Stimulated activated CD8-positive, alpha-beta memory T cell treated with anti-CD3 and anti-CD28 coated beads, Interleukin-4, amount 100 ng/mL, for 1 hour (primary cell): ENCODE measurements around the gene ADCY4.
A peak's percentile ranks its signal among the peaks of the same experiment; 100 is the strongest.

ENCODE experiments used
- DNase-seq, 2 donors: peaks; one replicate each; pipeline ENCODE4 v3.0.0-alpha.2; 2020; ENCODE audit warnings: low read depth in 2 of 2, low spot score in 1 of 2

ADCY4 gene

DNA sequence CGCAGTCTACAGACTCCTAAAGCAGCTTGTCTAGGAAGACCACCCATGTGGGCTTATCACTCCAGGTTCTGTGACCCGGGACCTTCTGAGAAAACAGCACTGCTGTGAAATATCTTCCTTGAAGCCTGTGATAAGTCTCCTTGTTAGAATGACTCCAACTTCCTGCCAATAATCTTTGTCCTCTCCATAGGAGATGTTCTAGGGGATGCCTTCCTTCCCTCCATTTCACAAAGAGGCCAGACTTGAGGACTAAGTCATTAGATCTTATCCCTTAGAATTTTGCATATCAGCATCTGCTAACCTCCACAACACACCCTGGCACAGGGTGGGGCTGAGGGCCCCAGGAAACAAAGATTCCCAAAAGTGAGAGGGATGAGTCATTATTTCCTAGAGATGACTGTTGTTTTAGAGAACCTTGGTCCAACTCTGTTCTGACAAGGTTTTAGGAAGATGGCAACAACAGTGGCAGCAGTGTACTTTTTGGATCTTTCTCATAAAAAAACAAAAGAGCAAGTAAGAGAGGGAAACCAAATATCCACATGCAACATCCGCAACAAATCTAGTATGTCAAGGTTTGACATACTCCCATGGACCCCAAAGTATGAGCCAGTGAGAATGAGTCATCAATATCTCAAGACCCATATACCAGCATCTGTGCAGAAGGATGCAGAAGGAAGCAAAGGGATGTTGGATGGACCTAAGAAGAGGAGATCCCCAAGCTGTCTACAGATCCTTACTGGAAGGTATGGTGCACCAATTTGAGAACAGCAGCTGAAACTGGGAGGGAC lies 17.5 kb downstream of the ADCY4 start:
- no peak for DNase-seq

DNA sequence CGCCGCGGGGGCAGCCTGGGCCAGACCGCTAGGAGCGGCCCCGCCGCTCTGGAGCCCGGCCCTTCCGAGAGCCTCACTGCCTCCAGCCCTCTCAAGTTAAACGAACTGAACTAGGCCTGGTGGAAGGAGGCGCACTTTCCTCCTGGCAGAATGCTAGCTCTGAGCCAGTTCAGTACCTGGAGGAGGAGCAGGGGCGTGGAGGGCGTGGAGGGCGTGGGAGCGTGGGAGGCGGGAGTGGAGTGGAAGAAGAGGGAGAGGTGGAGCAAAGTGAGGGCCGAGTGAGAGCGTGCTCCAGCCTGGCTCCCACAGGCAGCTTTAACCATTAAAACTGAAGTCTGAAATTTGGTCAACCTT lies 18.3 kb downstream of the ADCY4 start:
- DNase-seq, result no peak

DNA sequence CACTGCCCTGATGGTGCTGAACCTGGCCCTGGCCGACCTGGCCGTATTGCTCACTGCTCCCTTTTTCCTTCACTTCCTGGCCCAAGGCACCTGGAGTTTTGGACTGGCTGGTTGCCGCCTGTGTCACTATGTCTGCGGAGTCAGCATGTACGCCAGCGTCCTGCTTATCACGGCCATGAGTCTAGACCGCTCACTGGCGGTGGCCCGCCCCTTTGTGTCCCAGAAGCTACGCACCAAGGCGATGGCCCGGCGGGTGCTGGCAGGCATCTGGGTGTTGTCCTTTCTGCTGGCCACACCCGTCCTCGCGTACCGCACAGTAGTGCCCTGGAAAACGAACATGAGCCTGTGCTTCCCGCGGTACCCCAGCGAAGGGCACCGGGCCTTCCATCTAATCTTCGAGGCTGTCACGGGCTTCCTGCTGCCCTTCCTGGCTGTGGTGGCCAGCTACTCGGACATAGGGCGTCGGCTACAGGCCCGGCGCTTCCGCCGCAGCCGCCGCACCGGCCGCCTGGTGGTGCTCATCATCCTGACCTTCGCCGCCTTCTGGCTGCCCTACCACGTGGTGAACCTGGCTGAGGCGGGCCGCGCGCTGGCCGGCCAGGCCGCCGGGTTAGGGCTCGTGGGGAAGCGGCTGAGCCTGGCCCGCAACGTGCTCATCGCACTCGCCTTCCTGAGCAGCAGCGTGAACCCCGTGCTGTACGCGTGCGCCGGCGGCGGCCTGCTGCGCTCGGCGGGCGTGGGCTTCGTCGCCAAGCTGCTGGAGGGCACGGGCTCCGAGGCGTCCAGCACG lies 18.9 kb downstream of the ADCY4 start:
- DNase-seq, result no peak

DNA sequence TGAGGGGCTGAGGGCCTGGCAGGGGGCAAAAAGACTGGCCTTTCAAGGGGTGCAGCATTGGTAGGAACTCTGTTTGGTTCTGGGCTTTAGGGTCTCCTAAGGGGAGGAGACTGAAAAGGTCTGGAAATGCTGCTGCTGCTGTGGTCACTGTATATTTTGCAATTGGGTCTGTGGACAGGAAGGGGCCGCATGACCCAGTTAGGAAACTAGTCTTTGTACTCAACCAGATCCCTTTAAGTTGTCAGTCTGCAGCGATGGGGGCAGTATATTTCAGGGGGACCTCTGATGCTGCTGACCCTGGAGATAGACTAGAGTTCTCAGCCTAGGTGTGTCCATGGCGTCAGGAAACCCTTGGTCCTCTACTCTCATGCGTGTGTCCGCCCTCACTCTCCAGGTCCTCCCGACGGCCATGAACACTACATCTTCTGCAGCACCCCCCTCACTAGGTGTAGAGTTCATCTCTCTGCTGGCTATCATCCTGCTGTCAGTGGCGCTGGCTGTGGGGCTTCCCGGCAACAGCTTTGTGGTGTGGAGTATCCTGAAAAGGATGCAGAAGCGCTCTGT lies 19.5 kb downstream of the ADCY4 start:
- DNase-seq, result no peak

DNA sequence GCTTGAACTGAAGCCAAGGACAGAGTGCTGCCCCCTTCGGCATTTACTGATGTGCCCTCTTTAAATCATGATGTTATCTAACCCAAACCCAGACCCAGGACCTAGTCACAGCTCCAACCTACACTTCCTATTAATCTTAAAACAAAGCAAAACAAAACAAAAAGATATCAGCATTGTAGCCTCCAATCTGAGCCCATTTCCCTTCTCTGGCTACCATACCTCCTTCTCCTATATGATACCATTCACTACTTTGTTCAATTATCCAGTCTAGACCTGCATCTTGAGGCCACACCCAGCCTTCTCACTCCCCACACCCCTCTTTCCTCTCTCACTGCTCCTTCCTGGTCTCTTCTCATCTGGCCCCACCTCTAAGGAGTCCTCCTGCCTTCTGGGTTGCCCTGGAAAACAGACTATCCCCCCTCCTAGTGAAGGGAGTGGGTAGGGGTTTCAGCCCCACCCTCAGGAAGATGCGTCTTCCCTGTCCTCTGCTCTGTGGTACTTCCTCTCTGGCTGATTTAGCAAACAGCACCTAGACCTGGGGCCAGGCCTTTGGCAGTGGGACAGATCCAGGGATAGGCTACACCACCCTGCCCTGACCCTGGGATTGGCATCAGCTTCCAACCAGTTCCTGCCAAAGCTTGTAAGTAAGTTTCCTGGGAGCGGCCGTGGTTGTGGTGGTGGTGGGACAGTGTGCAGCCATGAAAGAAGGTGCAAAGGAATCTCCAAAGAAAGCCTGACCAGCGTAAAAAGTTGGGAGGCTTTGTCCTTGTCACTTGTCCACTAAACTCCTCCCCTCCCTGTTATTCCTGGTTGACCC lies 20.3 kb downstream of the ADCY4 start:
- DNase-seq, result no peak

DNA sequence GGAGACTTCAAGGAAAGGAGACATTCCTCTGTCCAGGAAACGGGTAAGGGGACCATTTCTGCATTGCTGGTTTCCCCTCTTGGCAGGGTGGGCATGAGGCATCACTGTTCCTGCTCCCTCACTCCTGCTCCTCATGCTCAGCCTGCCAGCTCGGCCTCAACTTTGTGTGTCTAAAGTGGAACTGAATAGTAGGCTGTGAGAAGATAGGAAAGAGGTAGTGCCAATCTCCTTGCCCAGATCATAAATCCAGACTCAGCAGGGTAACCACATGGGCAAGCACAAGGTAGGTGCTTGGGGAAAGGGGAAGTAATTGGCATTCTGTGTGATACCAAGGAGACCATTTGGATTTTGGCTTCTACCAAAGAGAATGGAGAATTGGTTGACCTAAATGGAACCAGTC lies 21.0 kb downstream of the ADCY4 start:
- DNase-seq, result no peak

DNA sequence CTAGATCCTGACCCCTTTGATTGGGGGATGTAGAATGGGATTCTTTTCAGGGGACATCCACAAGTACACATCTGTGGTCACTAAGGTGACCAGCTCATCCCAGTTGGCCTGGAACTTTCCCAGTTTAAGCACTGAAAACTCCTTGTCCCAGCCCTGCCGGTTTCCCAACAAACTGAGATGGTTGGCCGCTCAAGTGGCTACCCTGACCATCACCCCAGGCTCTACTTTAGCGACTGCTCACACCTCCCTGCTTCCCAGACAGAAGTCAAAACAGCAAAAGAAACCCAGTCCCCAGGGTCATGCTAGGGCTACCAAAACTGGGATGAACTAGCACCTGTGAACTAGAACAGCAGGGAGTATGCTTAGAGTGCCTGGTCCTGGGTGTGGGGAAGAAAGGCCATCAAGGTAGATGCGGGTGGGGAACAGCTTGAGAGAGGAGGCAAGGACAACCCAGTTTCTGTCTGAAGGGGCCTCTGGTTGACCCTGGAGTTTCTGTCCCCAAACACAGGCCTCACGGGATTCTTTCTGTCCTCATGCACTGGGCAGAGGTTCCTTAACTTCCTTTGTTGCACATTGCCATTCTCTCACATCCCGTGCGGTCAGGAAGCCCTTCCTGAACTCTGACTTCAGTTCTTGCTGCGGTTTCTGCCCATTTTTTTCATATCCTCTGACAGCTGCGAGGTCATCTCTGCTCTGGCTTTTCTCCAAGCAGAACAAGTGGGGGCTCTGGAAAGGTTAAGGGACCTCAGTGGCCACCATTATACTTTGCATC lies 21.9 kb downstream of the ADCY4 start:
- no peak for DNase-seq

DNA sequence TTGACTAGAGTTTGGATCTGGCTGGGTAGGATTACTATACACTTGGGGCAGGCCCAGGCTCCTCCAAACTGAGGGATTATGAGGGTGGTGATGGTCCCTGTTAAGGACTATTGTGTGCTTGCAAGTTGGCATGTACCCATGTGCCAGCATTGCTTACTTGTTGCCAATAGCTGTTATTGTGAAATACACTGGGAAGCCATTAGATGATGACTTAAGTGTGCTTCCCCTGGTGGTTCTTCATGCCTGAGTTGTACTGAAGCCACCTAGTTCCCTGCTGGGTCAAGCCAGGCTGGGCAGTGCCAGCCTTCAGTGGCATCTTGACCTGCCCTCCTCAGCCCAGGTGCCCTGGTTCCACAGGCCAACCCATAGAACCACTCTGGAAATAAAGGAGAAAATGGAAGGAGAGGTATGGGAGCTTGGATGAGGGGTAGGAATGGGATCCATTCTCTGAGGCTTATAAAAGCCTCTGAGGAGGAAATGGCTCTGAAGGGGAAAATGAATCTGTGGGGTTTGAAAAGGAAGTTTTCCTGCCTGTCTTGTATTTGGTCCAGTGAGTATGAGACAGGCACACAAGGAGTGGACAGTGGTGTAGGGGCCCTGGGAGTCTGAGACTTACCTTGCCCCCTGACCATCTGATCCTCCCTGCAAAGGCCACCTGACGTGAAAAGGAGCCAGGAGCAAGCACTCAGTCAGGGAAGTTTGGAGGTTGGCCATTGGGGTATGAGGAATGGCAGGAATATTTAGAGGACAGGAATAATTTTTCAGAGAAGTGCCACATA lies 22.8 kb downstream of the ADCY4 start:
- no peak for DNase-seq

DNA sequence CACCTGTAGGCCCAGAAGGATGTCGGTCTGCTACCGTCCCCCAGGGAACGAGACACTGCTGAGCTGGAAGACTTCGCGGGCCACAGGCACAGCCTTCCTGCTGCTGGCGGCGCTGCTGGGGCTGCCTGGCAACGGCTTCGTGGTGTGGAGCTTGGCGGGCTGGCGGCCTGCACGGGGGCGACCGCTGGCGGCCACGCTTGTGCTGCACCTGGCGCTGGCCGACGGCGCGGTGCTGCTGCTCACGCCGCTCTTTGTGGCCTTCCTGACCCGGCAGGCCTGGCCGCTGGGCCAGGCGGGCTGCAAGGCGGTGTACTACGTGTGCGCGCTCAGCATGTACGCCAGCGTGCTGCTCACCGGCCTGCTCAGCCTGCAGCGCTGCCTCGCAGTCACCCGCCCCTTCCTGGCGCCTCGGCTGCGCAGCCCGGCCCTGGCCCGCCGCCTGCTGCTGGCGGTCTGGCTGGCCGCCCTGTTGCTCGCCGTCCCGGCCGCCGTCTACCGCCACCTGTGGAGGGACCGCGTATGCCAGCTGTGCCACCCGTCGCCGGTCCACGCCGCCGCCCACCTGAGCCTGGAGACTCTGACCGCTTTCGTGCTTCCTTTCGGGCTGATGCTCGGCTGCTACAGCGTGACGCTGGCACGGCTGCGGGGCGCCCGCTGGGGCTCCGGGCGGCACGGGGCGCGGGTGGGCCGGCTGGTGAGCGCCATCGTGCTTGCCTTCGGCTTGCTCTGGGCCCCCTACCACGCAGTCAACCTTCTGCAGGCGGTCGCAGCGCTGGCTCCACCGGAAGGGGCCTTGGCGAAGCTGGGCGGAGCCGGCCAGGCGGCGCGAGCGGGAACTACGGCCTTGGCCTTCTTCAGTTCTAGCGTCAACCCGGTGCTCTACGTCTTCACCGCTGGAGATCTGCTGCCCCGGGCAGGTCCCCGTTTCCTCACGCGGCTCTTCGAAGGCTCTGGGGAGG lies 23.9 kb downstream of the ADCY4 start, which contains the start of gene LTB4R:
LTB4R (plus strand) TSS at position 857 of the 959 bp plus-strand sequence. CDS start 4,150 bp downstream, outside the sequence.
- DNase-seq, result peak; percentile 32 to 34

DNA sequence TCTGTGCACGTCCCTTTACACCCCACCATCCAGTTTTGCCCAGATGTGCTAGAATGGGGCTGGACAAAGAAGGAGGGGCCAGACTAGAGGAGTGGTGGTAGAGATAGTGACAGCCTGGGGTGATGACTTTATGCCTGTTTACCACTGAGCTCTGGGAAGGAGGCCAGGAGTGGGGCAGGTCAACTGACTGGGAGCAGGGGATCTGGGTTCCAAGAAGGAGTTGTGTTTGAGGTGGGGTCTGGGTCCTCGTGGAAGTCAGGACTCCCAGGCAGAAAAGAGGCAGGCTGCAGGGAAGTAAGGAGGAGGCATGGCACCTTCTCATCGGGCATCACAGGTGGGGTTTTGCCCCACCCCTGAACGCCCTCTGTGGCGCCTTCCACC lies 24.6 kb downstream of the ADCY4 start:
- DNase-seq, result no peak

DNA sequence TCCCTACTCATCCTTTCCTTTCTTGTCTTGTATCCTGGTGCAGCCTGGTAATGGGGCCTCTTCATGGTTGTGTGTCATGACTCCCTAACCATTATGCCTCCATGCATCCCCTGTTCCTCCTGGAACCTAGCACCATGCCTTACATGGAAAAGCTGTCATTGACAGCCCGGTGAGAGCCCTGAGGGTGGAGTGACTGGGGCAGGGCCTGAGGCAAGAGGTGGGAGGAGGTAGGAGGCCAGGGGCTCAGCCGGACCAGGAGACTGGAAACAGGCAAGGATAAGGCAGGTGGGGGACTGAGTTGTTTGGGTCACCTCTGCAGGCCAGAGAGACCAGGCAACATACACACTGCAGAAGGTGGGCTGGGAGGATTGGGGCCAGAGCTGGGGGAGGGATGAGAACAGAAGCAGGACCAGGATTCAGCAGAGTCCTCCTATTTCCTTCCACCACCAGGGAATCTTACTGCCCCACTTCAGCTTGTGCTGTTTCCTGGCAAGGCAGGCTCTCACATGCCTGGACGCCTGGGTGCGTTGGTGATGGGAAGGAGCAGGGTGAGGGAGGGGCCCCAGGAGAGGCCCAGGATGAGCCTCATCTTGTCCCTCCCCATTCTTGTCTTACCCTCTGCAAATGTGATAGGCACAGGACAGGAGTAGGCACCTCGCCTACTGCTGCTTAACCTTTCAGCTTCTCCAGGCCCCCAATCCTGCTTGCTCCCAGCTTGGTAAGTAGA lies 25.2 kb downstream of the ADCY4 start, which contains the start of gene LTB4R2:
LTB4R2 (plus strand) TSS at position 603 of the 727 bp plus-strand sequence. CDS start 525 bp downstream, outside the sequence.
- DNase-seq, result no peak

DNA sequence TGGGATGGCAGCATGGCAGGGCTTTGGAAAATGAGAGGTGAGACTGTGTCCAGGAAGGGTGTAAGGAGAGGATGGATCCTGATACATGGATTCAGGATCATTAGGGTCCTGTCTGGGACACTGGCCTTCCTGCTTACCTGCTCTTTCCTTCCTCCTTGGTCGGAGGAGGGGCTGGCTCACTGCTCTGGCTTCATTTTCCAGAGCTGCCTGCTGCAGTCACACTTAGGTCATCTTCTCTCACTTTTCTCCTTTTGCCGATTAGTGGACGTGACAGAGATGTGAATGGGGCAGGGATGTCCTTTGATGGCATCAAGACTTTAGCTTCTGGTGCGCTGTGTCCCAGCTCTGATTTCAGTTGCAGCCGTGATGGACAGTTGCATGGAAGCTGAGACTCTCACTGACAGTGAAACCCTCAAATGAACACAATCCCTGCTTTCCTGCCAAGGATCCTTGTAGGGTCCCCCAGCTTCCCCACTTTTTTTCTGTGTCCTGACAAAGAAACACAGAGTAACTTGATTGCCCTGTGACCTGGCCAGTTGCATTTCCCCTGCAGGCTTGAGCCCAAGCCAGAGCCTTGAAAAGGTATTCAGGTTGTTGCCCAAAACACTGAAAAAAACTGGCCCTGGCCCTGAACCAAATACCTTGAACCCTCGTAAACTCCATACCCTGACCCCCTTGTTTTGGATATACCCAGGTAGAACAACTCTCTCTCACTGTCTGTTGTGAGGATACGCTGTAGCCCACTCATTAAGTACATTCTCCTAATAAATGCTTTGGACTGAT lies 26.3 kb downstream of the ADCY4 start:
- no peak for DNase-seq

DNA sequence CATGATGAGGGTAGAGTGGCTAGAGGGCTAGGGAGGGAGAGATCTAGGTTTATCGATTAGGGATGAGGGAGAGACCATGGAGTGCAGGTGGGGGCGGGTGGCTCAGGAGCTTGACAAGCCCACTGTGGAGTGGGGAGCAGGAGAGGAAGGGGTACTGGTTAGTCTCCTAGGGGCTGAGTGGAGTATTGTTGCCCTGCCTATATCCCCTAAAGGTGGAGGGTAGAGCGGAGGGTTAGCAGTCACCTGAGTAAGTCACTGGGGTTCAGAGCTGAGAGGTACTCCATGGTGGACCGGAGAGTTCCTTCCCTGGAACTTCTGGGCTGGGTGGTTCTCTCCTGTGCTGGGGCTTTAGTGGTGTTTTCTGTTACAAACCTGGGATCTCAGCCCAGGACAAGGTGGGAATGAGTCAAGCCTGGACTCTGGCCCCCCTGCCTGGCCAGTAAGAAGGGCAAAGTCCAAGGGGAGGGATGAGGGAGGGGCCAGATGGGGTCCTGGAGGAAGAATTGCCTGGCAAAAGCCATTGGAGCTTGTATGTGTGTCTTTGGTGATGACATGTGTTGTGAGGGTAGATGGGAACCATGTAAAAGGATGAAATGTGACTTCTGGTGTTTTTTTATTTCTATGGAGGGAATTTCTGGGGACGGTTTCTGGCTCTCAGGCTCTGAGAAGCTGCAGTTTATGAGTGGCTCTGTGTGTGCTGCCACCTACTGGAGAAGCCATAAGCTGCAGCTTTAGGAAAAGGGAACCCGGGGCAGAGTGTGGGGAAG lies 27.1 kb downstream of the ADCY4 start, which contains the start of gene CIDEB:
CIDEB (minus strand) TSS at position 403 of the 767 bp plus-strand sequence; CDS start at position 284, 119 bp downstream.
- no peak for DNase-seq

DNA sequence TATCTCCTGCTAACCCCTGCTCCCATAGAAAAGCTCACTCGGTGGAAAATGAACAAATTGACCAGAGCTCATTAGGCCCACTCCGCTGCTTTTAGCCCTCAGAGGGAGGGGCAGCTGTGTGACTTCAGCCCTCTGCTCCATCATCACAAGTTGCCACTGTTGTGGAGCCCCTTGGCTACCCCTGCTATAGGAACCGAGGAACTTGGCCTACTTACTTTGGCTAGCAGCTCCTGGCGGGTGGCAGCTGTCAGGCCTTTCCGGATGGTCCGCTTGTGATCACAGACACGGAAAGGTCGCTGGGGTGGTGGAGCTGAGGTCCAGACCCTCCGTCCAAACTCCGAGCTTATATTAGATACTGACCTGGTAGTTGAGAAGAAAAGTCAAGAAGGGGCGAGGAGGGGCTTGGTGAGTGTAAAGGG lies 27.7 kb downstream of the ADCY4 start:
- no peak for DNase-seq

DNA sequence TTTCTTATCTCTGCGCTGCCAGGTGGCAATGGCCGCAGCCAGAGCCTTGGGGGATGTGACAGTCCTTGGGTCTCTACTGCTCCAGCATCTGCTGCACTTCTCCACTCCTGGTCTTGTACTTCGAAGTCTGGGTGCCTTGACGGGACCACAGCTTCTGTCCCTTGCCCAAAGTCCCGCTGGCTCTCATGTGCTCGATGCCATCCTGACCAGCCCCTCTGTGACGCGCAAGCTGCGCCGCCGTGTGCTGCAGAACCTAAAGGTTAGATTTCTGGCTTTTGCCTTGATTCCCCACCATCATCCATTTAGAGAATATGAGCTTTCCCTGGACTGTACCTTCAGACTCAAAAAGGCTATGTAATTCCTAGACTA lies 30.9 kb downstream of the ADCY4 start:
- no peak for DNase-seq

DNA sequence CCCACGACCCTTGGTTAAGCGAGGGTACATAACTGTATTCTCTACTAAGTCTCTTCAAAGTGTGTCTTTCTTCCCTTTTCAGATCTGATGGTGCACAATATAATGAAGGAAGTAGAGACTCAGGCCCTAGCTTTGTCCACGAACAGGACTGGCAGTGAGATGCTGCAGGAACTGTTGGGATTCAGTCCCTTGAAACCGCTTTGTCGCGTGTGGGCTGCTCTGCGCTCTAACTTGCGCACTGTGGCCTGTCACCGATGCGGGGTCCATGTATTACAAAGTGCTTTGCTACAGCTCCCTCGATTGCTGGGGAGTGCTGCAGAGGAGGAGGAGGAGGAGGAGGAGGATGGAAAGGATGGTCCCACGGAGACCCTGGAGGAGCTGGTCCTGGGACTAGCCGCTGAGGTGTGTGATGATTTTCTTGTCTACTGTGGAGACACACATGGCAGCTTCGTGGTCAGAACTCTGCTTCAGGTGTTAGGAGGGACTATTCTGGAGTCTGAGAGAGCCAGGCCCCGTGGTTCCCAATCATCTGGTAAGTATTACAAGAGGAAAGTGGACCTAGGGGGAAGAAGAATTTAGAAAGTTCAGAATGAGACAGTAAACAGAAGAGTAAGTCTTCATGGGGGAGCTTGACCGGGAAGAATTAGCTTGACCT lies 34.4 kb downstream of the ADCY4 start:
- no peak for DNase-seq
